WTC11 (cell line): ENCODE measurements around the gene MED27. TPM values are rescaled to one million over a fixed set of nuclear protein-coding genes. Genes with fewer than 3 reads are reported as not detected.

ENCODE experiments used
- ATAC-seq: fragments of 200-7000 bp; cut with Tn5 transposase; 2 replicates; pipeline ENCODE4 v1.10.0; 2021; ENCODE audit warnings: mild to moderate bottlenecking, moderate library complexity
- CTCF ChIA-PET: fragments of 300-600 bp; sonication (Branson Sonifier 250); formaldehyde crosslinking; loops from one replicate; lab custom pipeline; 2021; ENCODE audit warnings: antibody characterized with exemption; lab: Charles Lee
- POLR2A ChIA-PET: fragments of 350-600 bp; sonication (Branson Sonifier 250); formaldehyde crosslinking; loops from one replicate; lab custom pipeline; 2021; ENCODE audit warnings: antibody characterized with exemption; lab: Charles Lee
- DNase-seq: peaks from one replicate; pipeline ENCODE4 v3.0.0; 2021; ENCODE audit warnings: low spot score
- H3K27ac Mint-ChIP-seq: 2 replicates; pipeline ENCODE4 v1.8.0; 2021; ENCODE audit warnings: mixed read lengths
- H3K27me3 Mint-ChIP-seq: 2 replicates; pipeline ENCODE4 v1.8.0; 2021; ENCODE audit warnings: low read depth, mild to moderate bottlenecking, moderate library complexity, mixed read lengths
- H3K36me3 Mint-ChIP-seq: 2 replicates; pipeline ENCODE4 v1.8.0; 2021; ENCODE audit warnings: mixed read lengths
- H3K4me1 Mint-ChIP-seq: 2 replicates; pipeline ENCODE4 v1.8.0; 2022; ENCODE audit warnings: mixed read lengths
- H3K4me3 Mint-ChIP-seq: 2 replicates; pipeline ENCODE4 v1.8.0; 2021; ENCODE audit warnings: mild to moderate bottlenecking, moderate library complexity, mixed read lengths
- H3K9me3 Mint-ChIP-seq: 2 replicates; pipeline ENCODE4 v1.8.0; 2021; ENCODE audit warnings: mixed read lengths
- EMX1 ChIP-seq: fragments of 250-450 bp; sonication (Bioruptor Pico); IDR thresholded peaks from 2 replicates; pipeline ENCODE4 v1.8.0; 2021; ENCODE audit warnings: mild to moderate bottlenecking
- ETV6 ChIP-seq: sonication (generic); formaldehyde crosslinking; IDR thresholded peaks from 2 replicates; pipeline ENCODE4 v1.8.1; 2022; ENCODE audit warnings: mild to moderate bottlenecking, missing genetic modification reagents
- FOXJ3 ChIP-seq: sonication (generic); formaldehyde crosslinking; IDR thresholded peaks from 2 replicates; pipeline ENCODE4 v1.9.0; 2021; ENCODE audit warnings: missing genetic modification reagents, mild to moderate bottlenecking, borderline replicate concordance
- GABPB1 ChIP-seq: sonication (generic); formaldehyde crosslinking; IDR thresholded peaks from 2 replicates; pipeline ENCODE4 v1.8.1; 2023; ENCODE audit warnings: mild to moderate bottlenecking, missing genetic modification reagents
- GRHL2 ChIP-seq: fragments of 250-450 bp; sonication (Bioruptor Pico); IDR thresholded peaks from 2 replicates; pipeline ENCODE4 v1.8.0; 2022; ENCODE audit warnings: mild to moderate bottlenecking, moderate library complexity; ENCODE audit not compliant: insufficient replicate concordance, severe bottlenecking
- KAT7 ChIP-seq: sonication (generic); formaldehyde crosslinking; IDR thresholded peaks from 2 replicates; pipeline ENCODE4 v1.8.1; 2023; ENCODE audit warnings: missing genetic modification reagents, mild to moderate bottlenecking, borderline replicate concordance
- MAX ChIP-seq: sonication (generic); formaldehyde crosslinking; IDR thresholded peaks from 2 replicates; pipeline ENCODE4 v1.8.0; 2022; ENCODE audit warnings: mild to moderate bottlenecking, missing genetic modification reagents
- NR1H2 ChIP-seq: sonication (generic); formaldehyde crosslinking; IDR thresholded peaks from 2 replicates; pipeline ENCODE4 v1.9.0; 2021; ENCODE audit warnings: mild to moderate bottlenecking, moderate library complexity, missing genetic modification reagents
- NR3C1 ChIP-seq: sonication (generic); formaldehyde crosslinking; conservative IDR thresholded peaks from 2 replicates; pipeline ENCODE4 v1.8.1; 2023; ENCODE audit warnings: low read depth, mild to moderate bottlenecking, missing genetic modification reagents
- OVOL2 ChIP-seq: fragments of 250-450 bp; sonication (Bioruptor Pico); IDR thresholded peaks from 2 replicates; pipeline ENCODE4 v1.9.0; 2021; ENCODE audit warnings: mild to moderate bottlenecking, borderline replicate concordance
- PRRX2 ChIP-seq: fragments of 250-450 bp; sonication (Bioruptor Pico); IDR thresholded peaks from 2 replicates; pipeline ENCODE4 v1.8.0; 2021; ENCODE audit warnings: mild to moderate bottlenecking
- TEAD4 ChIP-seq: sonication (generic); formaldehyde crosslinking; IDR thresholded peaks from 2 replicates; pipeline ENCODE4 v1.8.0; 2022; ENCODE audit warnings: mild to moderate bottlenecking, missing genetic modification reagents
- ZNF317 ChIP-seq: sonication (generic); formaldehyde crosslinking; IDR thresholded peaks from 2 replicates; pipeline ENCODE4 v1.8.1; 2023; ENCODE audit warnings: low read depth, mild to moderate bottlenecking, moderate library complexity, missing genetic modification reagents, borderline replicate concordance
- ZNF416 ChIP-seq: fragments of 250-450 bp; sonication (Bioruptor Pico); IDR thresholded peaks from 2 replicates; pipeline ENCODE4 v1.9.0; 2021; ENCODE audit warnings: mild to moderate bottlenecking, inconsistent platforms
- ZNF512 ChIP-seq: sonication (generic); formaldehyde crosslinking; IDR thresholded peaks from 2 replicates; pipeline ENCODE4 v1.8.1; 2022; ENCODE audit warnings: missing genetic modification reagents, borderline replicate concordance
- total RNA-seq: library from RNA; stranded (reverse); gene quantifications from 3 replicates; pipeline ENCODE4 v1.2.3, GENCODE V29; 2021
- TF ChIP-seq, protein P1 (sequence below): fragments of 250-450 bp; sonication (Bioruptor Pico); IDR thresholded peaks from 2 replicates; pipeline ENCODE4 v1.9.0; 2021; ENCODE audit warnings: moderate library complexity, mild to moderate bottlenecking, inconsistent platforms, borderline replicate concordance
- TF ChIP-seq, protein P2 (sequence below): sonication (generic); formaldehyde crosslinking; IDR thresholded peaks from 2 replicates; pipeline ENCODE4 v1.8.1; 2023; ENCODE audit warnings: mild to moderate bottlenecking, missing genetic modification reagents
- TF ChIP-seq, protein P3 (sequence below): fragments of 250-450 bp; sonication (Bioruptor Pico); IDR thresholded peaks from 2 replicates; pipeline ENCODE4 v2.1.2; 2022; ENCODE audit warnings: mild to moderate bottlenecking, moderate library complexity
- TF ChIP-seq, protein P4 (sequence below): sonication (generic); formaldehyde crosslinking; IDR thresholded peaks from 2 replicates; pipeline ENCODE4 v1.8.1; 2022; ENCODE audit warnings: low read depth, missing genetic modification reagents, borderline replicate concordance
- TF ChIP-seq, protein P5 (sequence below): fragments of 250-450 bp; sonication (Bioruptor Pico); IDR thresholded peaks from 2 replicates; pipeline ENCODE4 v1.9.0; 2021; ENCODE audit warnings: mild to moderate bottlenecking
- TF ChIP-seq, protein P6 (sequence below): sonication (generic); formaldehyde crosslinking; IDR thresholded peaks from 2 replicates; pipeline ENCODE4 v1.8.1; 2023; ENCODE audit warnings: mild to moderate bottlenecking, missing genetic modification reagents
- TF ChIP-seq, protein P7 (sequence below): sonication (generic); formaldehyde crosslinking; IDR thresholded peaks from 2 replicates; pipeline ENCODE4 v1.8.0; 2022; ENCODE audit warnings: mild to moderate bottlenecking, missing genetic modification reagents
- TF ChIP-seq, protein P8 (sequence below): sonication (generic); formaldehyde crosslinking; IDR thresholded peaks from 2 replicates; pipeline ENCODE4 v1.8.1; 2023; ENCODE audit warnings: mild to moderate bottlenecking, missing genetic modification reagents, moderate library complexity

Gene MED27
- total RNA-seq, 1 experiment from 2014 or later = 27.9 TPM

DNA sequence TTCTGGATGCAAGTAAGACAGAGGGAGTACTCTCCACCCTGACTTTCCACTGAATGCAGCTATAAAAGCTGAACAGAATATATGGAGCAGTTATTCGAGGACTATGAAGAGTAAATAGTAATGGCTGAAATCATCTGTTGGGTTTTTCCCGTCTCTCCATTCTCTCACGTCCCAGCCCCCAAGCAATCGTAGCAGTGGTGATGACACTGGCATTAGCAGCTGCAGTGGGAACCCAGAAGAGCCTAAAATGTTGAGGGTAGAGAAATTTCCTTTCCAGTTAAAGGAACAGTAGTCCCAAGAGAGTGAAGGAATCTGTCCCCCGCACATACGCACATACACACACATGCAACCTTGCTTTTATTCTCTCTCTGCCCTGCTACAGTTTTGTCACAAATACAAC is 33.2 kb downstream of the MED27 start (continued):
- TF ChIP-seq NR3C1 (CRISPR knock-in tag) (no peak), ZNF317 (CRISPR knock-in tag) (no peak)

GRCh38 chr9:132044176-132044875 is 35.3 kb downstream of the MED27 start:
- Mint-ChIP-seq H3K36me3 (no peaks in the 10 kb centered on the region), H3K27ac (peak overlapping the region; percentile 57; the same call in 1 of the 2 replicates), H3K27me3 (no peaks in the 10 kb centered on the region), H3K4me3 (no peak overlapping the region), H3K4me1 (peaks cover 6% of the 10 kb centered on the region), H3K9me3 (no peaks in the 10 kb centered on the region)
- CTCF ChIA-PET = no interaction called here
- POLR2A ChIA-PET = no interaction called here
- ATAC-seq = no peak
- DNase-seq = no peak
- TF ChIP-seq, protein P1, sequence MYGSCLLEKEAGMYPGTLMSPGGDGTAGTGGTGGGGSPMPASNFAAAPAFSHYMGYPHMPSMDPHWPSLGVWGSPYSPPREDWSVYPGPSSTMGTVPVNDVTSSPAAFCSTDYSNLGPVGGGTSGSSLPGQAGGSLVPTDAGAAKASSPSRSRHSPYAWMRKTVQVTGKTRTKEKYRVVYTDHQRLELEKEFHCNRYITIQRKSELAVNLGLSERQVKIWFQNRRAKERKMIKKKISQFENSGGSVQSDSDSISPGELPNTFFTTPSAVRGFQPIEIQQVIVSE (CRISPR knock-in tag) = no peak
- no peak for TF ChIP-seq ZNF512
- TF ChIP-seq, protein P2, sequence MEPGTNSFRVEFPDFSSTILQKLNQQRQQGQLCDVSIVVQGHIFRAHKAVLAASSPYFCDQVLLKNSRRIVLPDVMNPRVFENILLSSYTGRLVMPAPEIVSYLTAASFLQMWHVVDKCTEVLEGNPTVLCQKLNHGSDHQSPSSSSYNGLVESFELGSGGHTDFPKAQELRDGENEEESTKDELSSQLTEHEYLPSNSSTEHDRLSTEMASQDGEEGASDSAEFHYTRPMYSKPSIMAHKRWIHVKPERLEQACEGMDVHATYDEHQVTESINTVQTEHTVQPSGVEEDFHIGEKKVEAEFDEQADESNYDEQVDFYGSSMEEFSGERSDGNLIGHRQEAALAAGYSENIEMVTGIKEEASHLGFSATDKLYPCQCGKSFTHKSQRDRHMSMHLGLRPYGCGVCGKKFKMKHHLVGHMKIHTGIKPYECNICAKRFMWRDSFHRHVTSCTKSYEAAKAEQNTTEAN (CRISPR knock-in tag) = no peak
- TF ChIP-seq, protein P3, sequence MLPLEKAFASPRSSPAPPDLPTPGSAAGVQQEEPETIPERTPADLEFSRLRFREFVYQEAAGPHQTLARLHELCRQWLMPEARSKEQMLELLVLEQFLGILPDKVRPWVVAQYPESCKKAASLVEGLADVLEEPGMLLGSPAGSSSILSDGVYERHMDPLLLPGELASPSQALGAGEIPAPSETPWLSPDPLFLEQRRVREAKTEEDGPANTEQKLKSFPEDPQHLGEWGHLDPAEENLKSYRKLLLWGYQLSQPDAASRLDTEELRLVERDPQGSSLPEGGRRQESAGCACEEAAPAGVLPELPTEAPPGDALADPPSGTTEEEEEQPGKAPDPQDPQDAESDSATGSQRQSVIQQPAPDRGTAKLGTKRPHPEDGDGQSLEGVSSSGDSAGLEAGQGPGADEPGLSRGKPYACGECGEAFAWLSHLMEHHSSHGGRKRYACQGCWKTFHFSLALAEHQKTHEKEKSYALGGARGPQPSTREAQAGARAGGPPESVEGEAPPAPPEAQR (CRISPR knock-in tag) = no peak
- TF ChIP-seq GRHL2 = no peak
- TF ChIP-seq GABPB1 (CRISPR knock-in tag) = no peak
- TF ChIP-seq, protein P4, sequence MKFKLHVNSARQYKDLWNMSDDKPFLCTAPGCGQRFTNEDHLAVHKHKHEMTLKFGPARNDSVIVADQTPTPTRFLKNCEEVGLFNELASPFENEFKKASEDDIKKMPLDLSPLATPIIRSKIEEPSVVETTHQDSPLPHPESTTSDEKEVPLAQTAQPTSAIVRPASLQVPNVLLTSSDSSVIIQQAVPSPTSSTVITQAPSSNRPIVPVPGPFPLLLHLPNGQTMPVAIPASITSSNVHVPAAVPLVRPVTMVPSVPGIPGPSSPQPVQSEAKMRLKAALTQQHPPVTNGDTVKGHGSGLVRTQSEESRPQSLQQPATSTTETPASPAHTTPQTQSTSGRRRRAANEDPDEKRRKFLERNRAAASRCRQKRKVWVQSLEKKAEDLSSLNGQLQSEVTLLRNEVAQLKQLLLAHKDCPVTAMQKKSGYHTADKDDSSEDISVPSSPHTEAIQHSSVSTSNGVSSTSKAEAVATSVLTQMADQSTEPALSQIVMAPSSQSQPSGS (CRISPR knock-in tag) = no peak
- no peak for TF ChIP-seq PRRX2 (CRISPR knock-in tag)
- TF ChIP-seq OVOL2 = no peak
- no peak for TF ChIP-seq NR1H2 (CRISPR knock-in tag)

GRCh38 chr9:132043708-132044107 is 36.0 kb downstream of the MED27 start:
- no peaks in the 10 kb centered on the region for H3K27me3 Mint-ChIP-seq
- no peak for ATAC-seq
- TF ChIP-seq, protein P5, sequence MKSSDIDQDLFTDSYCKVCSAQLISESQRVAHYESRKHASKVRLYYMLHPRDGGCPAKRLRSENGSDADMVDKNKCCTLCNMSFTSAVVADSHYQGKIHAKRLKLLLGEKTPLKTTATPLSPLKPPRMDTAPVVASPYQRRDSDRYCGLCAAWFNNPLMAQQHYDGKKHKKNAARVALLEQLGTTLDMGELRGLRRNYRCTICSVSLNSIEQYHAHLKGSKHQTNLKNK (CRISPR knock-in tag) = no peak
- TF ChIP-seq, protein P6, sequence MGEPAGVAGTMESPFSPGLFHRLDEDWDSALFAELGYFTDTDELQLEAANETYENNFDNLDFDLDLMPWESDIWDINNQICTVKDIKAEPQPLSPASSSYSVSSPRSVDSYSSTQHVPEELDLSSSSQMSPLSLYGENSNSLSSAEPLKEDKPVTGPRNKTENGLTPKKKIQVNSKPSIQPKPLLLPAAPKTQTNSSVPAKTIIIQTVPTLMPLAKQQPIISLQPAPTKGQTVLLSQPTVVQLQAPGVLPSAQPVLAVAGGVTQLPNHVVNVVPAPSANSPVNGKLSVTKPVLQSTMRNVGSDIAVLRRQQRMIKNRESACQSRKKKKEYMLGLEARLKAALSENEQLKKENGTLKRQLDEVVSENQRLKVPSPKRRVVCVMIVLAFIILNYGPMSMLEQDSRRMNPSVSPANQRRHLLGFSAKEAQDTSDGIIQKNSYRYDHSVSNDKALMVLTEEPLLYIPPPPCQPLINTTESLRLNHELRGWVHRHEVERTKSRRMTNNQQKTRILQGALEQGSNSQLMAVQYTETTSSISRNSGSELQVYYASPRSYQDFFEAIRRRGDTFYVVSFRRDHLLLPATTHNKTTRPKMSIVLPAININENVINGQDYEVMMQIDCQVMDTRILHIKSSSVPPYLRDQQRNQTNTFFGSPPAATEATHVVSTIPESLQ (CRISPR knock-in tag) = no peak
- TF ChIP-seq KAT7 = no peak
- TF ChIP-seq, protein P7, sequence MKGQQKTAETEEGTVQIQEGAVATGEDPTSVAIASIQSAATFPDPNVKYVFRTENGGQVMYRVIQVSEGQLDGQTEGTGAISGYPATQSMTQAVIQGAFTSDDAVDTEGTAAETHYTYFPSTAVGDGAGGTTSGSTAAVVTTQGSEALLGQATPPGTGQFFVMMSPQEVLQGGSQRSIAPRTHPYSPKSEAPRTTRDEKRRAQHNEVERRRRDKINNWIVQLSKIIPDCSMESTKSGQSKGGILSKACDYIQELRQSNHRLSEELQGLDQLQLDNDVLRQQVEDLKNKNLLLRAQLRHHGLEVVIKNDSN (CRISPR knock-in tag) = no peak
- no peak for TF ChIP-seq TEAD4 (CRISPR knock-in tag)
- TF ChIP-seq, protein P8, sequence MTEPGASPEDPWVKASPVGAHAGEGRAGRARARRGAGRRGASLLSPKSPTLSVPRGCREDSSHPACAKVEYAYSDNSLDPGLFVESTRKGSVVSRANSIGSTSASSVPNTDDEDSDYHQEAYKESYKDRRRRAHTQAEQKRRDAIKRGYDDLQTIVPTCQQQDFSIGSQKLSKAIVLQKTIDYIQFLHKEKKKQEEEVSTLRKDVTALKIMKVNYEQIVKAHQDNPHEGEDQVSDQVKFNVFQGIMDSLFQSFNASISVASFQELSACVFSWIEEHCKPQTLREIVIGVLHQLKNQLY (CRISPR knock-in tag) = no peak
- no peak for TF ChIP-seq FOXJ3 (CRISPR knock-in tag)
- TF ChIP-seq ZNF416 (CRISPR knock-in tag) = no peak
- TF ChIP-seq OVOL2 = no peak
- no peak for TF ChIP-seq ETV6 (CRISPR knock-in tag)
- TF ChIP-seq PRRX2 (CRISPR knock-in tag) = no peak
- TF ChIP-seq EMX1 (CRISPR knock-in tag) = no peak
- TF ChIP-seq MAX (CRISPR knock-in tag) = no peak

More at GRCh38 chr9:132043708-132044107, 36.0 kb downstream of the MED27 start:
- Mint-ChIP-seq H3K36me3 (no peaks in the 10 kb centered on the region), H3K4me3 (no peak overlapping the region), H3K4me1 (peaks cover 6% of the 10 kb centered on the region), H3K27ac (no peak overlapping the region), H3K9me3 (no peaks in the 10 kb centered on the region)
- CTCF ChIA-PET = no interaction called here
- POLR2A ChIA-PET = no interaction called here
- DNase-seq = no peak
